HepG2 (cell line): Measurements from ENCODE around the gene KIF24. TPM values are rescaled to one million over a fixed set of nuclear protein-coding genes. Genes with fewer than 3 reads are reported as not detected.

Experiments
- ATAC-seq: fragments of 200-7000 bp; cut with Tn5 transposase; 3 replicates; pipeline ENCODE4 v1.9.1; 2020; ENCODE audit warnings: mild to moderate bottlenecking, moderate library complexity
- BruUV-seq: library from RNA; stranded (reverse); fragments of 400-500 nt; replicated peaks from 2 replicates; lab custom pipeline; 2021; lab: Mats Ljungman, UMichigan
- CTCF ChIA-PET: fragments of 300-600 bp; formaldehyde crosslinking; extraction: SDS; loops from one replicate; lab custom pipeline; 2021; ENCODE audit warnings: low total read pairs, inconsistent platforms, low intra/inter-chr PET ratio; lab: Yijun Ruan, JAX
- POLR2A ChIA-PET: fragments of 350-600 bp; sonication (Branson Sonifier 250); formaldehyde crosslinking; loops from one replicate; lab custom pipeline; 2020; ENCODE audit warnings: antibody characterized with exemption, inconsistent platforms; lab: Yijun Ruan, JAX
- DNase-seq: peaks from one replicate; pipeline ENCODE4 v3.0.0-alpha.2; 2015; ENCODE audit warnings: low spot score
- FAIRE-seq: peaks from 3 replicates; lab custom pipeline; 2011; peaks lifted over from hg19 to GRCh38; lab: Jason Lieb, UNC
- H2AFZ ChIP-seq: one replicate; pipeline ENCODE4 v1.6.1; 2011; ENCODE audit warnings: low read length, inconsistent platforms
- H3K27ac ChIP-seq: fragments of 300-600 bp; 3 replicates; pipeline ENCODE4 v1.8.0; 2011; ENCODE audit warnings: mixed run types, mild to moderate bottlenecking, mixed read lengths, low read length, inconsistent platforms; ENCODE audit not compliant: insufficient read depth; ENCODE audit errors: extremely low read length
- H3K27me3 ChIP-seq, 2 experiments: fragments of 200-600 bp in 1 of 2; 2 replicates in 1 of 2; 3 replicates in 1 of 2; pipeline versions ENCODE4 v1.6.0 to v1.8.0; 2011; ENCODE audit warnings: low read length in 2 of 2, mild to moderate bottlenecking in 2 of 2, moderate library complexity in 2 of 2, inconsistent platforms in 1 of 2; ENCODE audit not compliant: insufficient read depth in 2 of 2, control insufficient read depth in 1 of 2
- H3K36me3 ChIP-seq, 2 experiments: fragments of 200-600 bp in 1 of 2; replicated peaks in 1 of 2; 2 replicates in 1 of 2; 3 replicates in 1 of 2; pipeline versions ENCODE4 v1.5.1 to v1.8.0; 2011; ENCODE audit warnings: low read length in 2 of 2, inconsistent platforms in 1 of 2; ENCODE audit not compliant: insufficient read depth in 2 of 2, control insufficient read depth in 1 of 2
- H3K4me1 ChIP-seq: 2 replicates; pipeline ENCODE4 v1.5.1; 2012; ENCODE audit warnings: low read length, inconsistent platforms; ENCODE audit not compliant: insufficient read depth
- H3K4me2 ChIP-seq: 2 replicates; pipeline ENCODE4 v1.6.0; 2011; ENCODE audit warnings: low read depth, low read length, inconsistent platforms
- H3K4me3 ChIP-seq, 3 experiments: fragments of 200-600 bp in 1 of 3; sonication (generic), shearing (Covaris generic) in 1 of 3; replicated peaks in 1 of 3; 2 replicates each; pipeline ENCODE4 v1.5.1; 2011 to 2016; ENCODE audit warnings: low read length in 3 of 3, inconsistent platforms in 2 of 3, low read depth in 2 of 3, mild to moderate bottlenecking in 2 of 3, control low read depth in 1 of 3, mixed read lengths in 1 of 3; ENCODE audit not compliant: insufficient read depth in 1 of 3
- H3K79me2 ChIP-seq: one replicate; pipeline ENCODE4 v1.6.1; 2011; ENCODE audit warnings: low read length, inconsistent platforms; ENCODE audit not compliant: insufficient read depth
- H3K9ac ChIP-seq: 2 replicates; pipeline ENCODE4 v1.6.0; 2011; ENCODE audit warnings: mild to moderate bottlenecking, low read depth, low read length, inconsistent platforms; ENCODE audit not compliant: insufficient read depth
- H3K9me3 ChIP-seq: 2 replicates; pipeline ENCODE4 v1.5.1; 2012; ENCODE audit warnings: mild to moderate bottlenecking, low read length
- H4K20me1 ChIP-seq: 2 replicates; pipeline ENCODE4 v1.6.0; 2011; ENCODE audit warnings: inconsistent platforms, mild to moderate bottlenecking, low read length, moderate library complexity; ENCODE audit not compliant: insufficient read depth
- MIER3 ChIP-seq: IDR thresholded peaks from 2 replicates; pipeline ENCODE4 v1.6.1; 2016; ENCODE audit warnings: missing compliant biosample characterization, borderline replicate concordance
- MXI1 ChIP-seq: IDR thresholded peaks from 3 replicates; pipeline ENCODE4 v1.6.1; 2012; ENCODE audit warnings: low read depth, low read length, inconsistent platforms, borderline replicate concordance
- PHF8 ChIP-seq: sonication (generic); formaldehyde crosslinking; IDR thresholded peaks from 2 replicates; pipeline ENCODE4 v1.5.0; 2020; ENCODE audit warnings: missing genetic modification reagents
- REST ChIP-seq, 2 experiments: IDR thresholded peaks; 2 replicates each; pipeline ENCODE4 v1.6.1; 2011 to 2012; ENCODE audit warnings: low read length in 2 of 2, borderline replicate concordance in 1 of 2, low read depth in 1 of 2, mild to moderate bottlenecking in 1 of 2, moderate library complexity in 1 of 2
- ZNF207 ChIP-seq: fragments of 450-650 bp; IDR thresholded peaks from 2 replicates; pipeline ENCODE4 v1.6.1; 2016; ENCODE audit warnings: antibody characterized with exemption, borderline replicate concordance
- ZNF44 ChIP-seq: sonication (generic); formaldehyde crosslinking; IDR thresholded peaks from 2 replicates; pipeline ENCODE4 v1.5.1; 2020; ENCODE audit warnings: mild to moderate bottlenecking, missing genetic modification reagents
- ZNF607 ChIP-seq: sonication (generic); formaldehyde crosslinking; IDR thresholded peaks from 2 replicates; pipeline ENCODE4 v1.5.1; 2020; ENCODE audit warnings: missing genetic modification reagents, mild to moderate bottlenecking, borderline replicate concordance
- ZNF652 ChIP-seq: IDR thresholded peaks from 2 replicates; pipeline ENCODE4 v1.6.1; 2016; ENCODE audit warnings: low read depth, borderline replicate concordance
- ZNF839 ChIP-seq: sonication (generic); formaldehyde crosslinking; IDR thresholded peaks from 2 replicates; pipeline ENCODE4 v1.4.0; 2020; ENCODE audit warnings: missing genetic modification reagents, mild to moderate bottlenecking, borderline replicate concordance
- ZNF878 ChIP-seq: sonication (generic); formaldehyde crosslinking; IDR thresholded peaks from 2 replicates; pipeline ENCODE4 v1.8.1; 2023; ENCODE audit warnings: mild to moderate bottlenecking, missing genetic modification reagents, moderate library complexity
- WGBS: methylation state at CpG from one replicate; pipeline ENCODE4 v1.1.6; 2017; ENCODE audit warnings: low lambda C conversion rate; 5-methylcytosine and 5-hydroxymethylcytosine counted together
- in situ Hi-C: cut with HindIII; loops from 2 replicates; pipeline ENCODE4 v1.10.0; 2017; ENCODE audit warnings: low pct_unique_long_range_greater_than_20kb; ENCODE audit not compliant: extremely low pct_ligation_motif_present
- intact Hi-C: fragments of 100-400 bp; cut with micrococcal nuclease; formaldehyde crosslinking; loops from one replicate; pipeline ENCODE4 v1.10.0; 2022; ENCODE audit not compliant: unreplicated experiment
- polyA plus RNA-seq, 8 experiments: library from polyadenylated mRNA; depleted of rRNA in 3 of 8; stranded (reverse) in 7 of 8; unstranded in 1 of 8; fragments of >200 nt; fragmentation: Illumina TruSeq in 4 of 8; extraction: Trizol in 4 of 8; gene quantifications; 2 replicates each; pipeline versions ENCODE4 v1.2.1 to v1.2.3, GENCODE V29; 2011 to 2016; ENCODE audit warnings: low read depth in 4 of 8, missing spikeins in 1 of 8, mixed read lengths in 1 of 8; ENCODE audit not compliant: insufficient read depth in 1 of 8
- total RNA-seq, 5 experiments: library from RNA; depleted of rRNA; stranded (reverse); fragments of >200 nt; fragmentation: Illumina TruSeq; extraction: Trizol; gene quantifications; 2 replicates each; pipeline ENCODE4 v1.2.3, GENCODE V29; 2016; ENCODE audit warnings: low read depth in 1 of 5
- TF ChIP-seq, protein P1 (sequence below): sonication (generic); formaldehyde crosslinking; IDR thresholded peaks from 2 replicates; pipeline ENCODE4; 2020; ENCODE audit warnings: missing genetic modification reagents, mild to moderate bottlenecking, borderline replicate concordance
- TF ChIP-seq, protein P2 (sequence below): sonication (generic); formaldehyde crosslinking; IDR thresholded peaks from 2 replicates; pipeline ENCODE4 v1.5.0; 2020; ENCODE audit warnings: mild to moderate bottlenecking, missing genetic modification reagents

The KIF24 gene
- total and polyA plus RNA-seq, 2 of the 13 experiments (the other 11 are each of a cell fraction or from before 2014, with no cell fraction given): 1.1 to 3.0 TPM

DNA sequence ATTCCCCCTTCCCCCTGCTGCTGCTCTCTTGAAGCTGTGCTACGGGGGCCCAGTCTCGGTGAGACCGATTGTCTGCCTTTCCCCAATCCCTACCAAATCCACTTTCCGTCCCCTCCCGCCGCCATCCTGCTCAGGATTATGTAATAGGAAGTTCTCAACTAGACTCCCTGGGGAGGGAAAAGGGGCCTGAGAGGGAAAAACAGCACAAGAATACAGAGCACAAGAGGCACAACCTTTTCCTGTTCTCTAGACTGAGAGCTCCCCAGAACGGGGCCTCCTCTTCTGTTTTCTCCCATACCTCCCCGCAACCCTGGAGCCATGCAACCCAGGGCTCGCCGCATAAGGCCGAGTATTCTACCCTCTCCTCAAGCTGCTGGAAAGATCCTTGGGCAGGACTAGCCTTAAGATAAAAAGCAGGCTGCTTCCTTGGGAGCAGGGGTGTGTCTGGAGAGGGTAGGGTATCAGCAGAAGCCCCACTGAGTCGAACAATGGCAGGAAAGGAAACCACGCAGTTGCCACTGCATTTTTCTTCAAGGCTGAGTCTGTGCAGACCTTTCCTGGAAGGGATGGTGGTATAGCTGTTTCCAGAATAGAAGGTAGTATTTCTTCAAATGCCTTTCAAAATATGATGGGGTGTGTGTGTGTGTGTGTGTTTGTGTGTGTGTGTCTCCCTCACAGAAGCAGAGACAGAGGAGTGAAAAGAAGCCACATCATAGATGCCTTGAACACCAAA, 34.7 kb upstream of the KIF24 start:
- no peak for FAIRE-seq
- POLR2A ChIA-PET: interaction anchor here (1.0 kb wide), 1 partner anchor 13 kb away, joined by 4 read pairs; the partner anchor contains the start of gene MYORG

More for the DNA sequence above, 34.7 kb upstream of the KIF24 start:
- no TSS peak for BruUV-seq
- in situ Hi-C loops: no loop called here
- CTCF ChIA-PET: no interaction called here
- no peak for ATAC-seq
- intact Hi-C loops: no loop called here
- H3K4me3 ChIP-seq: no peak overlapping the region
- no peak overlapping the region for H3K4me2 ChIP-seq
- TF ChIP-seq ZNF839 (CRISPR knock-in tag): no peak
- TF ChIP-seq MIER3 (CRISPR knock-in tag): no peak
- TF ChIP-seq ZNF607: no peak
- TF ChIP-seq, protein P1, sequence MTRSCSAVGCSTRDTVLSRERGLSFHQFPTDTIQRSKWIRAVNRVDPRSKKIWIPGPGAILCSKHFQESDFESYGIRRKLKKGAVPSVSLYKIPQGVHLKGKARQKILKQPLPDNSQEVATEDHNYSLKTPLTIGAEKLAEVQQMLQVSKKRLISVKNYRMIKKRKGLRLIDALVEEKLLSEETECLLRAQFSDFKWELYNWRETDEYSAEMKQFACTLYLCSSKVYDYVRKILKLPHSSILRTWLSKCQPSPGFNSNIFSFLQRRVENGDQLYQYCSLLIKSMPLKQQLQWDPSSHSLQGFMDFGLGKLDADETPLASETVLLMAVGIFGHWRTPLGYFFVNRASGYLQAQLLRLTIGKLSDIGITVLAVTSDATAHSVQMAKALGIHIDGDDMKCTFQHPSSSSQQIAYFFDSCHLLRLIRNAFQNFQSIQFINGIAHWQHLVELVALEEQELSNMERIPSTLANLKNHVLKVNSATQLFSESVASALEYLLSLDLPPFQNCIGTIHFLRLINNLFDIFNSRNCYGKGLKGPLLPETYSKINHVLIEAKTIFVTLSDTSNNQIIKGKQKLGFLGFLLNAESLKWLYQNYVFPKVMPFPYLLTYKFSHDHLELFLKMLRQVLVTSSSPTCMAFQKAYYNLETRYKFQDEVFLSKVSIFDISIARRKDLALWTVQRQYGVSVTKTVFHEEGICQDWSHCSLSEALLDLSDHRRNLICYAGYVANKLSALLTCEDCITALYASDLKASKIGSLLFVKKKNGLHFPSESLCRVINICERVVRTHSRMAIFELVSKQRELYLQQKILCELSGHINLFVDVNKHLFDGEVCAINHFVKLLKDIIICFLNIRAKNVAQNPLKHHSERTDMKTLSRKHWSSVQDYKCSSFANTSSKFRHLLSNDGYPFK: no peak
- no peak for TF ChIP-seq ZNF878 (CRISPR knock-in tag)
- TF ChIP-seq ZNF652 (CRISPR knock-in tag): no peak
- no peak for TF ChIP-seq REST (IDR thresholded peaks at IDR 0.05; ENCODE audit: borderline replicate concordance in 1 of 2, low read depth in 1 of 2, low read length in 2 of 2)
- no peak for TF ChIP-seq ZNF207
- no peak for TF ChIP-seq ZNF44 (CRISPR knock-in tag)
- no peak for TF ChIP-seq MXI1
- TF ChIP-seq, protein P2, sequence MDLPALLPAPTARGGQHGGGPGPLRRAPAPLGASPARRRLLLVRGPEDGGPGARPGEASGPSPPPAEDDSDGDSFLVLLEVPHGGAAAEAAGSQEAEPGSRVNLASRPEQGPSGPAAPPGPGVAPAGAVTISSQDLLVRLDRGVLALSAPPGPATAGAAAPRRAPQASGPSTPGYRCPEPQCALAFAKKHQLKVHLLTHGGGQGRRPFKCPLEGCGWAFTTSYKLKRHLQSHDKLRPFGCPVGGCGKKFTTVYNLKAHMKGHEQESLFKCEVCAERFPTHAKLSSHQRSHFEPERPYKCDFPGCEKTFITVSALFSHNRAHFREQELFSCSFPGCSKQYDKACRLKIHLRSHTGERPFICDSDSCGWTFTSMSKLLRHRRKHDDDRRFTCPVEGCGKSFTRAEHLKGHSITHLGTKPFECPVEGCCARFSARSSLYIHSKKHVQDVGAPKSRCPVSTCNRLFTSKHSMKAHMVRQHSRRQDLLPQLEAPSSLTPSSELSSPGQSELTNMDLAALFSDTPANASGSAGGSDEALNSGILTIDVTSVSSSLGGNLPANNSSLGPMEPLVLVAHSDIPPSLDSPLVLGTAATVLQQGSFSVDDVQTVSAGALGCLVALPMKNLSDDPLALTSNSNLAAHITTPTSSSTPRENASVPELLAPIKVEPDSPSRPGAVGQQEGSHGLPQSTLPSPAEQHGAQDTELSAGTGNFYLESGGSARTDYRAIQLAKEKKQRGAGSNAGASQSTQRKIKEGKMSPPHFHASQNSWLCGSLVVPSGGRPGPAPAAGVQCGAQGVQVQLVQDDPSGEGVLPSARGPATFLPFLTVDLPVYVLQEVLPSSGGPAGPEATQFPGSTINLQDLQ (CRISPR knock-in tag): no peak
- TF ChIP-seq PHF8 (CRISPR knock-in tag): no peak
- no peaks in the 10 kb centered on the region; a peak in 1 of 5 replicates for H3K36me3 ChIP-seq
- H3K4me1 ChIP-seq: peaks cover 36% of the 10 kb centered on the region
- no peaks in the 10 kb centered on the region for H3K79me2 ChIP-seq
- no peak overlapping the region for H3K27ac ChIP-seq
- no peak for DNase-seq
- H3K27me3 ChIP-seq: no peaks in the 10 kb centered on the region
- H3K9ac ChIP-seq: no peak overlapping the region
- H2AFZ ChIP-seq: no peak overlapping the region
- 93% methylated on average over 13 of the region's 13 CpGs for WGBS
- peaks cover 6% of the 10 kb centered on the region; the same call in 1 of the 2 replicates for H3K9me3 ChIP-seq
- no peaks in the 10 kb centered on the region for H4K20me1 ChIP-seq
